ENCODE data around the gene LTF. TPM values are rescaled to one million over a fixed set of nuclear protein-coding genes. Genes with fewer than 3 reads are reported as not detected.

LTF gene
- total and polyA plus RNA-seq, 9 of the 15 experiments (the other 6 are each of a cell fraction or from before 2014, with no cell fraction given), result 0.07 TPM; not detected in 8

DNA sequence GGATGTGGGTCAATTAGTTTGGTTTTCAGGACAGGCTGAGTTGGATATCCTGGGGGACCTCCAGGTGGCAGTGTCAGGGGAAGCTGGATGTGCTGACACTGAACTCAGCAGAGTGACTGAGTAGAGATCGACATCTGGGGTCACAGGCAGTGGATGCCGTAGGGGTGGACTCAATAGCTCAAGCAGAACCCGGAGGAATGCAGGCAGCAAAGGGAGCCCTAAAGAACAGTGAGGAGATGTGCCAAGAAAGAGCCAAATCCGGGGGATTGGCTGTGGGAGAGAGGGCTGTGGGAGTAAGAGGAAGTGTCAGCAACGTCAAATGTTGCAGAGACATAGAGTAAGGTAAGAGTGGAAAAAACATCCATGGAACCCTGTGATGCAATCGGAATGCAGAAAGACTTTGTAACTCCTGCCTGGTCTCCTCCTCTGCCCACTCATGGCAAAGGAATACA lies 69.5 kb downstream of the LTF start (continued):
- TF ChIP-seq MNT (conservative IDR thresholded peaks at IDR 0.05) (no peak), TGIF2 (CRISPR knock-in tag; IDR thresholded peaks at IDR 0.05) (no peak), PYGO2 (tag; IDR thresholded peaks at IDR 0.05) (no peak), ZNF561 (CRISPR knock-in tag; conservative IDR thresholded peaks at IDR 0.05) (no peak), DEAF1 (CRISPR knock-in tag; IDR thresholded peaks at IDR 0.05) (0 out of 2 replicates have a peak, but pooled peaks have one; percentile 20), STAT5A (IDR thresholded peaks at IDR 0.05; ENCODE audit: borderline replicate concordance, low read length) (no peak), TRIM24 (IDR thresholded peaks at IDR 0.05) (no peak), ZNF785 (CRISPR knock-in tag; IDR thresholded peaks at IDR 0.05) (no peak), CEBPB (tag; IDR thresholded peaks at IDR 0.05) (peak; percentile 77), ILF3 (IDR thresholded peaks at IDR 0.05; ENCODE audit: borderline replicate concordance) (no peak), NR1H2 (CRISPR knock-in tag; IDR thresholded peaks at IDR 0.05) (no peak), CTBP1 (IDR thresholded peaks at IDR 0.05; ENCODE audit: borderline replicate concordance) (peak; percentile 53), NFRKB (IDR thresholded peaks at IDR 0.05; ENCODE audit: low read depth) (no peak), MBD2 (IDR thresholded peaks at IDR 0.05; ENCODE audit: borderline replicate concordance, low read depth) (no peak)
- TF ChIP-seq, protein P1, sequence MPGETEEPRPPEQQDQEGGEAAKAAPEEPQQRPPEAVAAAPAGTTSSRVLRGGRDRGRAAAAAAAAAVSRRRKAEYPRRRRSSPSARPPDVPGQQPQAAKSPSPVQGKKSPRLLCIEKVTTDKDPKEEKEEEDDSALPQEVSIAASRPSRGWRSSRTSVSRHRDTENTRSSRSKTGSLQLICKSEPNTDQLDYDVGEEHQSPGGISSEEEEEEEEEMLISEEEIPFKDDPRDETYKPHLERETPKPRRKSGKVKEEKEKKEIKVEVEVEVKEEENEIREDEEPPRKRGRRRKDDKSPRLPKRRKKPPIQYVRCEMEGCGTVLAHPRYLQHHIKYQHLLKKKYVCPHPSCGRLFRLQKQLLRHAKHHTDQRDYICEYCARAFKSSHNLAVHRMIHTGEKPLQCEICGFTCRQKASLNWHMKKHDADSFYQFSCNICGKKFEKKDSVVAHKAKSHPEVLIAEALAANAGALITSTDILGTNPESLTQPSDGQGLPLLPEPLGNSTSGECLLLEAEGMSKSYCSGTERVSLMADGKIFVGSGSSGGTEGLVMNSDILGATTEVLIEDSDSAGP (CRISPR knock-in tag; IDR thresholded peaks at IDR 0.05), result no peak
- TF ChIP-seq, protein P2, sequence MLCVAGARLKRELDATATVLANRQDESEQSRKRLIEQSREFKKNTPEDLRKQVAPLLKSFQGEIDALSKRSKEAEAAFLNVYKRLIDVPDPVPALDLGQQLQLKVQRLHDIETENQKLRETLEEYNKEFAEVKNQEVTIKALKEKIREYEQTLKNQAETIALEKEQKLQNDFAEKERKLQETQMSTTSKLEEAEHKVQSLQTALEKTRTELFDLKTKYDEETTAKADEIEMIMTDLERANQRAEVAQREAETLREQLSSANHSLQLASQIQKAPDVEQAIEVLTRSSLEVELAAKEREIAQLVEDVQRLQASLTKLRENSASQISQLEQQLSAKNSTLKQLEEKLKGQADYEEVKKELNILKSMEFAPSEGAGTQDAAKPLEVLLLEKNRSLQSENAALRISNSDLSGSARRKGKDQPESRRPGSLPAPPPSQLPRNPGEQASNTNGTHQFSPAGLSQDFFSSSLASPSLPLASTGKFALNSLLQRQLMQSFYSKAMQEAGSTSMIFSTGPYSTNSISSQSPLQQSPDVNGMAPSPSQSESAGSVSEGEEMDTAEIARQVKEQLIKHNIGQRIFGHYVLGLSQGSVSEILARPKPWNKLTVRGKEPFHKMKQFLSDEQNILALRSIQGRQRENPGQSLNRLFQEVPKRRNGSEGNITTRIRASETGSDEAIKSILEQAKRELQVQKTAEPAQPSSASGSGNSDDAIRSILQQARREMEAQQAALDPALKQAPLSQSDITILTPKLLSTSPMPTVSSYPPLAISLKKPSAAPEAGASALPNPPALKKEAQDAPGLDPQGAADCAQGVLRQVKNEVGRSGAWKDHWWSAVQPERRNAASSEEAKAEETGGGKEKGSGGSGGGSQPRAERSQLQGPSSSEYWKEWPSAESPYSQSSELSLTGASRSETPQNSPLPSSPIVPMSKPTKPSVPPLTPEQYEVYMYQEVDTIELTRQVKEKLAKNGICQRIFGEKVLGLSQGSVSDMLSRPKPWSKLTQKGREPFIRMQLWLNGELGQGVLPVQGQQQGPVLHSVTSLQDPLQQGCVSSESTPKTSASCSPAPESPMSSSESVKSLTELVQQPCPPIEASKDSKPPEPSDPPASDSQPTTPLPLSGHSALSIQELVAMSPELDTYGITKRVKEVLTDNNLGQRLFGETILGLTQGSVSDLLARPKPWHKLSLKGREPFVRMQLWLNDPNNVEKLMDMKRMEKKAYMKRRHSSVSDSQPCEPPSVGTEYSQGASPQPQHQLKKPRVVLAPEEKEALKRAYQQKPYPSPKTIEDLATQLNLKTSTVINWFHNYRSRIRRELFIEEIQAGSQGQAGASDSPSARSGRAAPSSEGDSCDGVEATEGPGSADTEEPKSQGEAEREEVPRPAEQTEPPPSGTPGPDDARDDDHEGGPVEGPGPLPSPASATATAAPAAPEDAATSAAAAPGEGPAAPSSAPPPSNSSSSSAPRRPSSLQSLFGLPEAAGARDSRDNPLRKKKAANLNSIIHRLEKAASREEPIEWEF (CRISPR knock-in tag; IDR thresholded peaks at IDR 0.05), result no peak
- TF ChIP-seq, protein P3, sequence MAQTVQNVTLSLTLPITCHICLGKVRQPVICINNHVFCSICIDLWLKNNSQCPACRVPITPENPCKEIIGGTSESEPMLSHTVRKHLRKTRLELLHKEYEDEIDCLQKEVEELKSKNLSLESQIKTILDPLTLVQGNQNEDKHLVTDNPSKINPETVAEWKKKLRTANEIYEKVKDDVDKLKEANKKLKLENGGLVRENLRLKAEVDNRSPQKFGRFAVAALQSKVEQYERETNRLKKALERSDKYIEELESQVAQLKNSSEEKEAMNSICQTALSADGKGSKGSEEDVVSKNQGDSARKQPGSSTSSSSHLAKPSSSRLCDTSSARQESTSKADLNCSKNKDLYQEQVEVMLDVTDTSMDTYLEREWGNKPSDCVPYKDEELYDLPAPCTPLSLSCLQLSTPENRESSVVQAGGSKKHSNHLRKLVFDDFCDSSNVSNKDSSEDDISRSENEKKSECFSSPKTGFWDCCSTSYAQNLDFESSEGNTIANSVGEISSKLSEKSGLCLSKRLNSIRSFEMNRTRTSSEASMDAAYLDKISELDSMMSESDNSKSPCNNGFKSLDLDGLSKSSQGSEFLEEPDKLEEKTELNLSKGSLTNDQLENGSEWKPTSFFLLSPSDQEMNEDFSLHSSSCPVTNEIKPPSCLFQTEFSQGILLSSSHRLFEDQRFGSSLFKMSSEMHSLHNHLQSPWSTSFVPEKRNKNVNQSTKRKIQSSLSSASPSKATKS (CRISPR knock-in tag; IDR thresholded peaks at IDR 0.05), result no peak

Measured in K562 (cell line).